HepG2 (cell line): ENCODE results near the gene SELENOV. TPM values are rescaled to one million over a fixed set of nuclear protein-coding genes. Genes with fewer than 3 reads are reported as not detected.

Source experiments
- ATAC-seq: fragments of 200-7000 bp; cut with Tn5 transposase; 3 replicates; pipeline ENCODE4 v1.9.1; 2020; ENCODE audit warnings: mild to moderate bottlenecking, moderate library complexity
- BruUV-seq: library from RNA; stranded (reverse); fragments of 400-500 nt; replicated peaks from 2 replicates; lab custom pipeline; 2021; lab: Mats Ljungman, UMichigan
- CTCF ChIA-PET: fragments of 300-600 bp; formaldehyde crosslinking; extraction: SDS; loops from one replicate; lab custom pipeline; 2021; ENCODE audit warnings: low total read pairs, inconsistent platforms, low intra/inter-chr PET ratio; lab: Yijun Ruan, JAX
- POLR2A ChIA-PET: fragments of 350-600 bp; sonication (Branson Sonifier 250); formaldehyde crosslinking; loops from one replicate; lab custom pipeline; 2020; ENCODE audit warnings: antibody characterized with exemption, inconsistent platforms; lab: Yijun Ruan, JAX
- DNase-seq: peaks from one replicate; pipeline ENCODE4 v3.0.0-alpha.2; 2015; ENCODE audit warnings: low spot score
- FAIRE-seq: peaks from 3 replicates; lab custom pipeline; 2011; peaks lifted over from hg19 to GRCh38; lab: Jason Lieb, UNC
- H2AFZ ChIP-seq: one replicate; pipeline ENCODE4 v1.6.1; 2011; ENCODE audit warnings: low read length, inconsistent platforms
- H3K27ac ChIP-seq: fragments of 300-600 bp; 3 replicates; pipeline ENCODE4 v1.8.0; 2011; ENCODE audit warnings: mixed run types, mild to moderate bottlenecking, mixed read lengths, low read length, inconsistent platforms; ENCODE audit not compliant: insufficient read depth; ENCODE audit errors: extremely low read length
- H3K27me3 ChIP-seq, 2 experiments: fragments of 200-600 bp in 1 of 2; 2 replicates in 1 of 2; 3 replicates in 1 of 2; pipeline versions ENCODE4 v1.6.0 to v1.8.0; 2011; ENCODE audit warnings: low read length in 2 of 2, mild to moderate bottlenecking in 2 of 2, moderate library complexity in 2 of 2, inconsistent platforms in 1 of 2; ENCODE audit not compliant: insufficient read depth in 2 of 2, control insufficient read depth in 1 of 2
- H3K36me3 ChIP-seq, 2 experiments: fragments of 200-600 bp in 1 of 2; replicated peaks in 1 of 2; 2 replicates in 1 of 2; 3 replicates in 1 of 2; pipeline versions ENCODE4 v1.5.1 to v1.8.0; 2011; ENCODE audit warnings: low read length in 2 of 2, inconsistent platforms in 1 of 2; ENCODE audit not compliant: insufficient read depth in 2 of 2, control insufficient read depth in 1 of 2
- H3K4me1 ChIP-seq: 2 replicates; pipeline ENCODE4 v1.5.1; 2012; ENCODE audit warnings: low read length, inconsistent platforms; ENCODE audit not compliant: insufficient read depth
- H3K4me2 ChIP-seq: 2 replicates; pipeline ENCODE4 v1.6.0; 2011; ENCODE audit warnings: low read depth, low read length, inconsistent platforms
- H3K4me3 ChIP-seq, 3 experiments: fragments of 200-600 bp in 1 of 3; sonication (generic), shearing (Covaris generic) in 1 of 3; replicated peaks in 1 of 3; 2 replicates each; pipeline ENCODE4 v1.5.1; 2011 to 2016; ENCODE audit warnings: low read length in 3 of 3, inconsistent platforms in 2 of 3, low read depth in 2 of 3, mild to moderate bottlenecking in 2 of 3, control low read depth in 1 of 3, mixed read lengths in 1 of 3; ENCODE audit not compliant: insufficient read depth in 1 of 3
- H3K79me2 ChIP-seq: one replicate; pipeline ENCODE4 v1.6.1; 2011; ENCODE audit warnings: low read length, inconsistent platforms; ENCODE audit not compliant: insufficient read depth
- H3K9ac ChIP-seq: 2 replicates; pipeline ENCODE4 v1.6.0; 2011; ENCODE audit warnings: mild to moderate bottlenecking, low read depth, low read length, inconsistent platforms; ENCODE audit not compliant: insufficient read depth
- H3K9me3 ChIP-seq: 2 replicates; pipeline ENCODE4 v1.5.1; 2012; ENCODE audit warnings: mild to moderate bottlenecking, low read length
- H4K20me1 ChIP-seq: 2 replicates; pipeline ENCODE4 v1.6.0; 2011; ENCODE audit warnings: inconsistent platforms, mild to moderate bottlenecking, low read length, moderate library complexity; ENCODE audit not compliant: insufficient read depth
- FOXP4 ChIP-seq: sonication (generic); formaldehyde crosslinking; IDR thresholded peaks from 2 replicates; pipeline ENCODE4 v1.4.0; 2020; ENCODE audit warnings: missing genetic modification reagents
- POLR2A ChIP-seq, 2 experiments: IDR thresholded peaks; 2 replicates each; pipeline ENCODE4 v1.6.1; 2011; ENCODE audit warnings: low read depth in 2 of 2, low read length in 2 of 2, mild to moderate bottlenecking in 1 of 2, moderate library complexity in 1 of 2; ENCODE audit not compliant: insufficient read depth in 1 of 2
- RBM22 ChIP-seq: fragments of 200-400 bp; formaldehyde crosslinking; optimal IDR thresholded peaks from 2 replicates; pipeline ENCODE3; 2017; ENCODE audit warnings: mild to moderate bottlenecking, low read length, moderate library complexity
- ZNF138 ChIP-seq: sonication (generic); formaldehyde crosslinking; IDR thresholded peaks from 2 replicates; pipeline ENCODE4 v1.5.0; 2020; ENCODE audit warnings: mild to moderate bottlenecking, low read depth, missing genetic modification reagents
- ZNF629 ChIP-seq: sonication (generic); formaldehyde crosslinking; conservative IDR thresholded peaks from 2 replicates; pipeline ENCODE4 v1.5.0; 2020; ENCODE audit warnings: missing genetic modification reagents
- WGBS: methylation state at CpG from one replicate; pipeline ENCODE4 v1.1.6; 2017; ENCODE audit warnings: low lambda C conversion rate; 5-methylcytosine and 5-hydroxymethylcytosine counted together
- in situ Hi-C: cut with HindIII; loops from 2 replicates; pipeline ENCODE4 v1.10.0; 2017; ENCODE audit warnings: low pct_unique_long_range_greater_than_20kb; ENCODE audit not compliant: extremely low pct_ligation_motif_present
- intact Hi-C: fragments of 100-400 bp; cut with micrococcal nuclease; formaldehyde crosslinking; loops from one replicate; pipeline ENCODE4 v1.10.0; 2022; ENCODE audit not compliant: unreplicated experiment
- polyA plus RNA-seq, 8 experiments: library from polyadenylated mRNA; depleted of rRNA in 3 of 8; stranded (reverse) in 7 of 8; unstranded in 1 of 8; fragments of >200 nt; fragmentation: Illumina TruSeq in 4 of 8; extraction: Trizol in 4 of 8; gene quantifications; 2 replicates each; pipeline versions ENCODE4 v1.2.1 to v1.2.3, GENCODE V29; 2011 to 2016; ENCODE audit warnings: low read depth in 4 of 8, missing spikeins in 1 of 8, mixed read lengths in 1 of 8; ENCODE audit not compliant: insufficient read depth in 1 of 8
- total RNA-seq, 5 experiments: library from RNA; depleted of rRNA; stranded (reverse); fragments of >200 nt; fragmentation: Illumina TruSeq; extraction: Trizol; gene quantifications; 2 replicates each; pipeline ENCODE4 v1.2.3, GENCODE V29; 2016; ENCODE audit warnings: low read depth in 1 of 5
- TF ChIP-seq, protein P1 (sequence below): sonication (generic); formaldehyde crosslinking; IDR thresholded peaks from 2 replicates; pipeline ENCODE4 v1.9.0; 2021; ENCODE audit warnings: missing genetic modification reagents, mild to moderate bottlenecking, borderline replicate concordance

The SELENOV gene
- total and polyA plus RNA-seq, 2 of the 13 experiments (the other 11 are each of a cell fraction or from before 2014, with no cell fraction given), result not detected

GRCh38 chr19:39492225-39492624 is 22.7 kb upstream of the SELENOV start:
- intact Hi-C loops (no loop called here), in situ Hi-C loops (no loop called here)
- H3K4me2 ChIP-seq, result no peak overlapping the region
- H4K20me1 ChIP-seq, result no peaks in the 10 kb centered on the region
- POLR2A ChIA-PET, result no interaction called here
- no peak overlapping the region for H3K9ac ChIP-seq
- H3K79me2 ChIP-seq, result no peaks in the 10 kb centered on the region
- no peak overlapping the region for H3K4me3 ChIP-seq
- DNase-seq, result no peak
- no peaks in the 10 kb centered on the region for H3K9me3 ChIP-seq
- peaks cover 0 to 4% of the 10 kb centered on the region in 2 experiments; a peak in 2 of 5 replicates for H3K27me3 ChIP-seq
- FAIRE-seq, result no peak
- no TSS peak for BruUV-seq
- peaks cover 9 to 23% of the 10 kb centered on the region in 2 experiments for H3K36me3 ChIP-seq
- 97% methylated on average over 6 of the region's 6 CpGs for WGBS
- H3K4me1 ChIP-seq, result 0 out of 2 replicates have a peak, but pooled peaks cover under 1% of the 10 kb centered on the region
- no peak overlapping the region for H2AFZ ChIP-seq
- H3K27ac ChIP-seq, result no peak overlapping the region
- CTCF ChIA-PET, result no interaction called here
- ATAC-seq, result no peak
- TF ChIP-seq, protein P1, sequence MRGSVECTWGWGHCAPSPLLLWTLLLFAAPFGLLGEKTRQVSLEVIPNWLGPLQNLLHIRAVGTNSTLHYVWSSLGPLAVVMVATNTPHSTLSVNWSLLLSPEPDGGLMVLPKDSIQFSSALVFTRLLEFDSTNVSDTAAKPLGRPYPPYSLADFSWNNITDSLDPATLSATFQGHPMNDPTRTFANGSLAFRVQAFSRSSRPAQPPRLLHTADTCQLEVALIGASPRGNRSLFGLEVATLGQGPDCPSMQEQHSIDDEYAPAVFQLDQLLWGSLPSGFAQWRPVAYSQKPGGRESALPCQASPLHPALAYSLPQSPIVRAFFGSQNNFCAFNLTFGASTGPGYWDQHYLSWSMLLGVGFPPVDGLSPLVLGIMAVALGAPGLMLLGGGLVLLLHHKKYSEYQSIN, result no peak
- TF ChIP-seq RBM22, result peak; percentile 38
- 0 out of 2 replicates have a peak, but pooled peaks have one; percentile 50 for TF ChIP-seq ZNF629
- TF ChIP-seq ZNF138, result no peak

- in situ Hi-C loops, result no loop called here
- no peaks in the 10 kb centered on the region for H3K9me3 ChIP-seq
- H3K4me3 ChIP-seq, result no peak overlapping the region
- intact Hi-C loops, result no loop called here
- H3K4me2 ChIP-seq, result no peak overlapping the region
- ChIA-PET CTCF (no interaction called here), POLR2A (no interaction called here)
- no peaks in the 10 kb centered on the region for H3K79me2 ChIP-seq
- H3K4me1 ChIP-seq, result peaks cover 6% of the 10 kb centered on the region; the same call in 1 of the 2 replicates
- TF ChIP-seq FOXP4 (CRISPR knock-in tag) (no peak), POLR2A (IDR thresholded peaks at IDR 0.05; ENCODE audit: insufficient read depth in 1 of 2, low read depth in 2 of 2, low read length in 2 of 2) (no peak)
- no peak overlapping the region for H3K27ac ChIP-seq
- H2AFZ ChIP-seq, result no peak overlapping the region
- H3K9ac ChIP-seq, result no peak overlapping the region
- peaks cover 0 to 4% of the 10 kb centered on the region in 2 experiments; a peak in 2 of 5 replicates for H3K27me3 ChIP-seq
- peaks cover 9 to 23% of the 10 kb centered on the region in 2 experiments for H3K36me3 ChIP-seq
- H4K20me1 ChIP-seq, result no peaks in the 10 kb centered on the region
- FAIRE-seq (no peak), ATAC-seq (no peak), DNase-seq (no peak)
- WGBS, result 96% methylated on average over 3 of the region's 3 CpGs
- BruUV-seq, result no TSS peak
Measured at GRCh38 chr19:39492788-39493187, 22.2 kb upstream of the SELENOV start.
